Endothelial cell of hepatic sinusoid (primary cell): ENCODE data around the gene KIRREL3.

ENCODE experiments used
- in situ Hi-C: cut with HindIII; loops from 2 replicates; pipeline ENCODE4 v1.10.0; 2017; ENCODE audit warnings: low sequenced_read_pairs

Gene KIRREL3

GRCh38 chr11:126419801-126420697 is 580.5 kb downstream of the KIRREL3 start:
- in situ Hi-C loops, result no loop called here

- in situ Hi-C loops, result no loop called here
Observed at GRCh38 chr11:126418887-126419286, 581.7 kb downstream of the KIRREL3 start.

GRCh38 chr11:126417091-126417862 is 583.3 kb downstream of the KIRREL3 start:
- in situ Hi-C loops, result no loop called here

- in situ Hi-C loops, result no loop called here
Observed at GRCh38 chr11:126416542-126417090, 584.0 kb downstream of the KIRREL3 start.

GRCh38 chr11:126415669-126416420 is 584.7 kb downstream of the KIRREL3 start:
- in situ Hi-C loops, result no loop called here

- in situ Hi-C loops, result no loop called here
Observed at GRCh38 chr11:126415128-126415527, 585.4 kb downstream of the KIRREL3 start.

- in situ Hi-C loops, result no loop called here
Observed at GRCh38 chr11:126414615-126415014, 586.0 kb downstream of the KIRREL3 start.

- in situ Hi-C loops, result no loop called here
Observed at GRCh38 chr11:126413843-126414405, 586.6 kb downstream of the KIRREL3 start.

- in situ Hi-C loops, result no loop called here
Observed at GRCh38 chr11:126413426-126413825, 587.1 kb downstream of the KIRREL3 start.

- in situ Hi-C loops, result no loop called here
Observed at GRCh38 chr11:126411971-126412381, 588.6 kb downstream of the KIRREL3 start.

GRCh38 chr11:126410649-126411048 is 589.9 kb downstream of the KIRREL3 start:
- in situ Hi-C loops, result no loop called here

- in situ Hi-C loops, result no loop called here
Observed at GRCh38 chr11:126409620-126409985, 591.0 kb downstream of the KIRREL3 start.

GRCh38 chr11:126408901-126409619 is 591.5 kb downstream of the KIRREL3 start:
- in situ Hi-C loops, result no loop called here

- in situ Hi-C loops, result no loop called here
Observed at GRCh38 chr11:126408496-126408895, 592.1 kb downstream of the KIRREL3 start.

GRCh38 chr11:126407682-126408288 is 592.8 kb downstream of the KIRREL3 start:
- in situ Hi-C loops, result no loop called here

- in situ Hi-C loops, result no loop called here
Observed at GRCh38 chr11:126407101-126407521, 593.5 kb downstream of the KIRREL3 start.

GRCh38 chr11:126406368-126406767 is 594.2 kb downstream of the KIRREL3 start:
- in situ Hi-C loops, result no loop called here

GRCh38 chr11:126405906-126406305 is 594.7 kb downstream of the KIRREL3 start:
- in situ Hi-C loops, result no loop called here

- in situ Hi-C loops, result no loop called here
Observed at GRCh38 chr11:126405374-126405773, 595.2 kb downstream of the KIRREL3 start.
